ENCODE measurements around the gene RND3.

RND3 gene

DNA sequence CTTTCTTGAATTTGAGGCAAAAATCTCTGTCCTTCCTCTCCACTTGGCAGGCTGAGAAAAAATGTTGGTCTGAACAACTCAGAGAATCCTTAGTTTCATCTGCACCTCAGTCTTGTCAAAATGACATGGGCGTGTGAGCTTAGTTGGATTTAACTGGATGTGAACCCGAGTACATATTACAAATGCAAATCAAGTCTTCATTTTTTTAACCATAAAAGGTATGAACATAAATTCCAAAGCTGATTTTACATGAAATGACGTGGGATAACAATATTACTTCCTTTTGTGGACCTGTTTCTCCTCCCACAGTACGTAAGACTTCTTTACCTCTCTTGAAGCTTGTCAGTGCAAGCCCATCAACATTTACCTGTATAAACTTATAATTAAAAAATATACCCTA is 32.6 kb upstream of the RND3 start:
- TF ChIP-seq, protein P1, sequence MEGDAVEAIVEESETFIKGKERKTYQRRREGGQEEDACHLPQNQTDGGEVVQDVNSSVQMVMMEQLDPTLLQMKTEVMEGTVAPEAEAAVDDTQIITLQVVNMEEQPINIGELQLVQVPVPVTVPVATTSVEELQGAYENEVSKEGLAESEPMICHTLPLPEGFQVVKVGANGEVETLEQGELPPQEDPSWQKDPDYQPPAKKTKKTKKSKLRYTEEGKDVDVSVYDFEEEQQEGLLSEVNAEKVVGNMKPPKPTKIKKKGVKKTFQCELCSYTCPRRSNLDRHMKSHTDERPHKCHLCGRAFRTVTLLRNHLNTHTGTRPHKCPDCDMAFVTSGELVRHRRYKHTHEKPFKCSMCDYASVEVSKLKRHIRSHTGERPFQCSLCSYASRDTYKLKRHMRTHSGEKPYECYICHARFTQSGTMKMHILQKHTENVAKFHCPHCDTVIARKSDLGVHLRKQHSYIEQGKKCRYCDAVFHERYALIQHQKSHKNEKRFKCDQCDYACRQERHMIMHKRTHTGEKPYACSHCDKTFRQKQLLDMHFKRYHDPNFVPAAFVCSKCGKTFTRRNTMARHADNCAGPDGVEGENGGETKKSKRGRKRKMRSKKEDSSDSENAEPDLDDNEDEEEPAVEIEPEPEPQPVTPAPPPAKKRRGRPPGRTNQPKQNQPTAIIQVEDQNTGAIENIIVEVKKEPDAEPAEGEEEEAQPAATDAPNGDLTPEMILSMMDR (IDR thresholded peaks at IDR 0.05; ENCODE audit: low read depth, low read length) = no peak
- no peaks in the 10 kb centered on the region for H3K36me3 ChIP-seq

DNA sequence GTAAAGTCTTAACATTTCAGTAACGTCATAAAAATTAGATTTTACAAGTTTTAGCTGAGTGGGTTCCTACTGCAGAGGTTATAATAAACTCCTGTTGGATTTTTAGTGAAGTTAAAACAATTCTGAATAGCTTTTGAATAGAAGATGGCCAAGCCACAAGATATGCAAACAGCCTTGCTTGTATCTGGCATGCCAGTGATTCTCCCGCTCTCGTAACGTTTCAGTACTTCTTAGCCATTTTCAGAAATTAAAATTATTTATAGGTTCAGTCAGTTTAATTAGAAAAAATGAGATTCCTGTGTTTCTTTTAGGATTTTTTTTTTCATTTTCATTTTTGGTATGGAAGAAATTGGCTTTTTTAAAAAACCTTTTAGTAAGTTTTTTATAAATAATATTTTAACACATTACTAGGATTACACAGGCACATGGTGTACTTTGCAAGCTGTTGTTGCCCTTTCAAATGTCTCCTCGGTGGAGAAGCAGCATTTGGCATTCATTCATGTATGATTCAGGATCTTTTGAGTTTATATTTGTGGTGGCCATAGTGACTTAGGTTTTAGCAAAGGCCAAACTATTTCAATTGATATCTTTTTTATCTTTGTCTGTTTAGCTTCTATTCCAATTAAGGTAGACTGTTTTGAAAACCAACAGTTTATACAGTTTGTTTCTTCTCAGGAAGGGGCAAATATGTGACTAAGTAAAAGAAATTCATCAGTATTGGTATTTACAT is 30.6 kb upstream of the RND3 start:
- Histone ChIP-seq H3K4me3 (ENCODE audit: low read depth, low read length) (no peak overlapping the region), H3K27me3 (no peaks in the 10 kb centered on the region), H3K36me3 (no peaks in the 10 kb centered on the region), H3K4me1 (no peaks in the 10 kb centered on the region), H3K9me3 (no peaks in the 10 kb centered on the region)
- TF ChIP-seq, protein P1 (IDR thresholded peaks at IDR 0.05; ENCODE audit: low read depth, low read length) = no peak
- no peak for DNase-seq

More for the DNA sequence above, 32.6 kb upstream of the RND3 start:
- H3K4me1 ChIP-seq = no peaks in the 10 kb centered on the region
- no peaks in the 10 kb centered on the region for H3K27me3 ChIP-seq
- DNase-seq = no peak
- H3K9me3 ChIP-seq = no peaks in the 10 kb centered on the region
- H3K4me3 ChIP-seq (ENCODE audit: low read depth, low read length) = no peak overlapping the region

DNA sequence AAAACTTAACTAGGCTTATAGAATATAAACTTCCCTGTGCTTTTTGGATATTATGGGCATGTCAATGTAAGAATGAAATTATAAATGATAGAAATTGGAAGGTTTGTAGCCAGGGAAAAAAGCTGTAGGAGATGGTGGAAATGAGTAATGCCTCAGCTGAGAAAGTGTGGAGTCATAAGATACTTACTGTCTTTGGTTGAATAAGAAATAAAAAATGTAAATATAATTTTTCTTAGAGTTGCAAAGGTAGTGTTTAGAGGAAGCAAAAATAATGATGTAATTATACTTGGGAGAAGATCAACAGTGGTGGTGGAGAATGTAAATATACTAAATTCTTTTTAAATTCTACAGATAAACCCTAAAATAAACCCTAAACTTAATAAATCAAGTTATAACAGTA is 26.2 kb upstream of the RND3 start:
- no peaks in the 10 kb centered on the region for H3K4me1 ChIP-seq
- TF ChIP-seq, protein P1 (IDR thresholded peaks at IDR 0.05; ENCODE audit: low read depth, low read length) = no peak
- DNase-seq = no peak
- H3K9me3 ChIP-seq = no peaks in the 10 kb centered on the region
- H3K27me3 ChIP-seq = no peaks in the 10 kb centered on the region
- no peaks in the 10 kb centered on the region for H3K36me3 ChIP-seq
- H3K4me3 ChIP-seq (ENCODE audit: low read depth, low read length) = no peak overlapping the region

DNA sequence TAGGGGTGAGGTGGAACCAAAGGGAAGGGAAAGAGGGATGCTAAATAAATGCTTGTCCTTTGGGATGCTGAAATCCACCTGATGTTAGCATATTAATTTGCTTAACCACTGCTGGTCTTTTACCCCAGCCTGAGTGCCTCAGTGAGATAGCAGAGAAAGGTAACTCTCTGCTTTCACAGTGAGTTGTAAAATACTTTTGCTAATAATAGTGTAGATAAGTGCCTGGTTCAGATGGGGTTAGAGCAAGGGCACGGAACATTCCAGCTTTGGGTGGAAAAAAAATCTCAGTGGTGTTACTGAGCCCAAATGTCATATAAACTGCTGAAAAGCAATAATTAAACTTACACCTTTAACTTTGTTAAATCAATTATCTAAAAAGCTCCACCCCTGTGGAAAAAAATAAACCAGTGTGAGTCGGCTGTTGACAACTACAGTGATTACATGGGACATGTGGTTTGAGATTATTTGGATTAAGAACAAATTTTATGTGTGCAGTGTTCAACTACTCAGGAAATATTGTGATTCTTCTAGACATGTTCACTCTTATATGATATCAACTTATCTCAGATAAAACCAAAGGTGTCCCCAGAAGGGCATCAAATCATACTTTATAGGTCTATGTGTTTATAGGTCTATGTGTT is 21.1 kb upstream of the RND3 start:
- Histone ChIP-seq H3K27me3 (no peaks in the 10 kb centered on the region), H3K4me1 (no peaks in the 10 kb centered on the region), H3K4me3 (ENCODE audit: low read depth, low read length) (no peak overlapping the region), H3K36me3 (no peaks in the 10 kb centered on the region), H3K9me3 (no peaks in the 10 kb centered on the region)
- no peak for DNase-seq
- TF ChIP-seq, protein P1 (IDR thresholded peaks at IDR 0.05; ENCODE audit: low read depth, low read length) = no peak

DNA sequence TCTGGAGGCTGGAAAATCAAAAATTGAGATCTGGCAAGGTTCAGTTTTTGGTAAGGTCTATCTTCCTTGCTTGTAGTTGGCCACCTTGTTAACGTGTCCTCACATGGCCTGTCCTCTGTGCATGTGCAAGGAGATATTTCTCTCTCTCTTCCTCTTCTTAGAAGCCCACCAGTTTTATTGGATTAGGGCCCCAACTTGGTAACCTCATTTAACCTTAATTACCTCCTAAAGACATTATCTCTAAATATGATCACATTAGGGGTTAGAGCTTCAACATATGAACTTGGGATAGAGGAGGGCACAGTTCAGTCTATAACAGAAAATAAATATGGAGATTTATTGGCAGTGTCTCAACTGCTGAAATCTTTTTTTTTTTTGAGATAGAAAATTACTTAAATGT is 19.6 kb upstream of the RND3 start:
- TF ChIP-seq, protein P1 (IDR thresholded peaks at IDR 0.05; ENCODE audit: low read depth, low read length) = no peak
- no peaks in the 10 kb centered on the region for H3K9me3 ChIP-seq
- no peaks in the 10 kb centered on the region for H3K36me3 ChIP-seq
- no peaks in the 10 kb centered on the region for H3K27me3 ChIP-seq
- no peak overlapping the region for H3K4me3 ChIP-seq (ENCODE audit: low read depth, low read length)
- no peak for DNase-seq
- H3K4me1 ChIP-seq = no peaks in the 10 kb centered on the region

DNA sequence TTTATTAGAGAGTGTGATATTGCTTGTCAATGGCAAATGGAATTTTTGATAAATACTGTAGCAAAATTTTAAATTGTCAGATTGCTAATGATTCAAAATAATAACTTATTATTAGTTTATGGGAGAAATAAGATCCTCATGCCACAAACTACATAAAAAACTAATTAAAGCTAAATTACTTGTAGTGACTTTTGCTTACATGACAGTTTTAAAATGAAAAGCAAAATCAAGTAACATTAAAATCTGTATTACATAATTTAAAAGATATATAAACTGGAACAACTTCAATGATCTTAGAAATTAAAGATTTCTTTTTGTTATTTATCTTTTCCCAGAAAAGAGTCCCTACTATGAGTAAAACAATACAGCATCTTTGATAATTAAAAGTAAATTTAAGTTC is 17.7 kb upstream of the RND3 start:
- no peaks in the 10 kb centered on the region for H3K9me3 ChIP-seq
- TF ChIP-seq, protein P1 (IDR thresholded peaks at IDR 0.05; ENCODE audit: low read depth, low read length) = no peak
- no peaks in the 10 kb centered on the region for H3K36me3 ChIP-seq
- no peak for DNase-seq
- H3K4me1 ChIP-seq = no peaks in the 10 kb centered on the region
- no peak overlapping the region for H3K4me3 ChIP-seq (ENCODE audit: low read depth, low read length)
- no peaks in the 10 kb centered on the region for H3K27me3 ChIP-seq

Data from BE2C (cell line).